Memory B cell (primary cell): ENCODE measurements around the gene PAK5.

Experiments used
- ATAC-seq: fragments of 150-1000 bp; cut with Tn5 transposase; 2 replicates; pipeline ENCODE4 v1.10.0; 2021; ENCODE audit warnings: low read depth, mild to moderate bottlenecking, moderate library complexity
- DNase-seq, 2 donors: peaks; one replicate each; pipeline ENCODE4 v3.0.0; 2022; ENCODE audit warnings: low spot score in 2 of 2
- H3K27ac Mint-ChIP-seq: one replicate; pipeline ENCODE4 v1.8.0; 2022; ENCODE audit warnings: mild to moderate bottlenecking, moderate library complexity, mixed read lengths
- H3K27me3 Mint-ChIP-seq: one replicate; pipeline ENCODE4 v1.8.0; 2022; ENCODE audit warnings: mixed read lengths
- H3K36me3 Mint-ChIP-seq: one replicate; pipeline ENCODE4 v1.8.0; 2022; ENCODE audit warnings: mild to moderate bottlenecking, mixed read lengths
- H3K4me1 Mint-ChIP-seq: one replicate; pipeline ENCODE4 v1.8.0; 2022; ENCODE audit warnings: mixed read lengths
- H3K4me3 Mint-ChIP-seq: one replicate; pipeline ENCODE4 v1.8.0; 2022; ENCODE audit warnings: mild to moderate bottlenecking, moderate library complexity, mixed read lengths
- H3K9me3 Mint-ChIP-seq: one replicate; pipeline ENCODE4 v1.8.0; 2022; ENCODE audit warnings: mixed read lengths

The PAK5 gene

DNA sequence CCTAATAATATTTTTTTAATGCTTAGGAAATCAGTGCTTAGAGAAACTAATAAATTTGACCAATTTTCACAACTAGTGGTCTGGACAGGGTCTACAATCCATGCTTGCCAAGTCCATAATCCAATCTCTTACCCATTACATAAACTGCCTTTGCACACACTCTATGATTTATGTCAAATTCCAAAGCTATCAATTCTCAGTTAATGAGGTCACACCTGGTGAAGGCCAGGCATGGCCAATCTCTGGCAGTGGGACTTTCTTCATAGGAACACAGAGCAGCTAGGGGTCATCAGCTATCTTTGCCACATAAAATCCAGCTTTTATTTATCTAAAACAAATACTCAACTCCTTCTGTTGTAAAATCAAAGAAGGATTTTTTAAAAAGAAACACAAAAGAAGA is 21.2 kb downstream of the PAK5 start:
- no peak overlapping the region for H3K4me3 Mint-ChIP-seq
- H3K27me3 Mint-ChIP-seq, result no peaks in the 10 kb centered on the region
- no peak overlapping the region for H3K27ac Mint-ChIP-seq
- H3K9me3 Mint-ChIP-seq, result peaks cover 5% of the 10 kb centered on the region
- no peaks in the 10 kb centered on the region for H3K36me3 Mint-ChIP-seq
- DNase-seq (no peak), ATAC-seq (no peak)
- no peaks in the 10 kb centered on the region for H3K4me1 Mint-ChIP-seq

DNA sequence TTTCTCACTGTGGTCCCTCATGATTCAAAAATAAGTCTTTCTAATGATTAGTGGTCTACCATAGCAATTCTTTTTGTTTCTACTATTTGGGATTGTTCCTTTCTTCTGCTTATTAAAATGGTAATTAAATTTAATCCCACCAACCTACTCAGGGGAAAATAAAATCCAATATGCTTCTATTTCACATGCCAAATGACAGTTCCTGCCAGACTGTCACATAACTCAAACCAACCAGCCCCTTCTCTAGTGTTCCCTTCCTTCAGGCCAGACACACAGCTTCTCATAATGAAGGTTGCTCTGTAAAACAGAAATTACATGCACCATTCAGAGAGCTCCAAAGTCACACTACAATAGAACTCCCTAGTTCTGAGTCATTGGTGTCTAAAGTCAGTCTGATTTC is 23.2 kb downstream of the PAK5 start:
- H3K9me3 Mint-ChIP-seq, result peaks cover 3% of the 10 kb centered on the region

DNA sequence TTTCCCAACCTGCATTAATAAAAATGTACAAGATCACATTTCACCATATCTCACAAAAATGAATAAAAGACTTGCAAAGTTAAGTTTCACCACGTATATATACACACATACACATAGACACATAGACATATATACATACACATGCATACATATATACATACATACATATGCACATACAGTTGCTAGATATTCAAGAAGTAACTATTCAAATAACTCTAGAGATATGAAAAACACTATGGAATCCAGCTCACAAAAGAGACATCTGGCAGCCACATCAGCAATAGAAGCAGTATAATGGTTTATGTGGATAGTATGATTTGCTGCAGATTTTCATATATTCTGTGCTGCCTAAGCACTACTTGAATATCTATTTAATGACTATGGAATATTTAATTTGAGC is 28.1 kb downstream of the PAK5 start:
- Mint-ChIP-seq H3K36me3 (no peaks in the 10 kb centered on the region), H3K9me3 (peaks cover 6% of the 10 kb centered on the region), H3K4me3 (no peak overlapping the region), H3K27me3 (no peaks in the 10 kb centered on the region), H3K27ac (no peak overlapping the region), H3K4me1 (no peaks in the 10 kb centered on the region)
- ATAC-seq (no peak), DNase-seq (no peak)

More for the DNA sequence above, 23.2 kb downstream of the PAK5 start:
- Mint-ChIP-seq H3K36me3 (no peaks in the 10 kb centered on the region), H3K4me1 (no peaks in the 10 kb centered on the region), H3K4me3 (no peak overlapping the region), H3K27ac (no peak overlapping the region), H3K27me3 (no peaks in the 10 kb centered on the region)
- ATAC-seq (no peak), DNase-seq (no peak)

DNA sequence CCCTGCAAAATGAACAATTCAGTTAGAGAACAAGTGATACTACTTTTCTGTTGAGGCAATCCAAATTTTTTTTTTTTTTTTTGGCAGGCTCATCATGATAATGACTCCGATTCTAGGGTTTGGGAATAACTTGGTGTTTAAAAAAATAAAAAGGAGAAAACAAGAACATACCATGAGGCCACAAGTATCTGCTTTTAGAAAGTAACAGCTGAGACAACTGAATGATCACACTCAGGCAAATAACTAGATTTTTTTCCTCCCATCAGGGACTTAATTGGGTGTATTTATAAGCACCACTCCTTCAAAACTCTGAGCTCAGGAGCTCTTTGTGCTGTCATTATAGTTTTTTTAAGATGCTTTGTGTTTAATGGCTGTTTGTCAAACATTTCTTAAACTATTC is 29.6 kb downstream of the PAK5 start:
- Mint-ChIP-seq H3K4me1 (no peaks in the 10 kb centered on the region), H3K27ac (no peak overlapping the region), H3K27me3 (no peaks in the 10 kb centered on the region), H3K4me3 (no peak overlapping the region), H3K36me3 (no peaks in the 10 kb centered on the region), H3K9me3 (peaks cover 10% of the 10 kb centered on the region)
- DNase-seq (no peak), ATAC-seq (no peak)

DNA sequence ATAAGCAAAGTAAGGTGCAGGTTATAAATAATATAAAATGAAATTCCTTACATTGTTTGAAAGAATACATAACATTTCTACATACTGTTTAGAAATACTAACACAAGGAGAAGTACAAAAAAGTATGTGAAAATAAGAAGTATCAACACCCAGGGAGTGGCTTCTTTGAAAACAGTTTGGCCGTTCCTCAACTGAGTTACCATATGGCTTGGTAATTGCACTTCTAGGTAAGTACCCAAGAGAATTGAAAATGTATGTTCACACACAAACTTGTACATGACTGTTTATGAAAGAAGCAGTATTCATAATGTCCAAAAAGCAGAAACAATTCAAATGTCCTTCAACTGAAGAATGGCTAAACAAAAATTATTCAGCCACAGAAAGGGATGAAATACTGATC is 30.7 kb downstream of the PAK5 start:
- Mint-ChIP-seq H3K4me3 (no peak overlapping the region), H3K9me3 (peaks cover 9% of the 10 kb centered on the region), H3K36me3 (no peaks in the 10 kb centered on the region), H3K27me3 (no peaks in the 10 kb centered on the region), H3K27ac (no peak overlapping the region), H3K4me1 (no peaks in the 10 kb centered on the region)
- ATAC-seq, result no peak
- no peak for DNase-seq

DNA sequence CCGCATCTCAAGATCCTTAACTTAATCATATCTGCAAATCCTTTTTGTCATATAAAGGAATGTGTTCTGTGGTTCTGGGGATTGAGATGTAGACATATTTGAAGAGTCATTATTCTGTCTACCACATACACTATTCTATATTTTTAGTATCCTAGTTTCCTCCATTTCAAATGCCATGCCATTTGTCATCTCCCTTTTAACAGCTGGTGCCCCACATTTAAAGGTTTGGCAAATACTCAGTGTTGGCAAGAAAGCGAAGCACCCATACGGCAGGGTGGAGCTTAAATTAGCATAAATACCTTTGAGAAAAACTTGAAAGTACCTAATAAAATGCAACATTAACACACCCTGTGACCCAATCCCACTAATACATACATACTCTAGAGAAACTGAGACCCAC is 31.7 kb downstream of the PAK5 start:
- no peak for DNase-seq
- H3K36me3 Mint-ChIP-seq, result no peaks in the 10 kb centered on the region
- no peak overlapping the region for H3K27ac Mint-ChIP-seq
- no peaks in the 10 kb centered on the region for H3K27me3 Mint-ChIP-seq
- peaks cover 7% of the 10 kb centered on the region for H3K9me3 Mint-ChIP-seq
- H3K4me1 Mint-ChIP-seq, result no peaks in the 10 kb centered on the region
- no peak overlapping the region for H3K4me3 Mint-ChIP-seq
- no peak for ATAC-seq

GRCh38 chr20:9800421-9800820 is 38.5 kb downstream of the PAK5 start:
- ATAC-seq, result no peak
- Mint-ChIP-seq H3K4me1 (no peaks in the 10 kb centered on the region), H3K9me3 (peaks cover 8% of the 10 kb centered on the region), H3K27ac (no peak overlapping the region), H3K27me3 (no peaks in the 10 kb centered on the region), H3K36me3 (no peaks in the 10 kb centered on the region), H3K4me3 (no peak overlapping the region)
- DNase-seq, result no peak

DNA sequence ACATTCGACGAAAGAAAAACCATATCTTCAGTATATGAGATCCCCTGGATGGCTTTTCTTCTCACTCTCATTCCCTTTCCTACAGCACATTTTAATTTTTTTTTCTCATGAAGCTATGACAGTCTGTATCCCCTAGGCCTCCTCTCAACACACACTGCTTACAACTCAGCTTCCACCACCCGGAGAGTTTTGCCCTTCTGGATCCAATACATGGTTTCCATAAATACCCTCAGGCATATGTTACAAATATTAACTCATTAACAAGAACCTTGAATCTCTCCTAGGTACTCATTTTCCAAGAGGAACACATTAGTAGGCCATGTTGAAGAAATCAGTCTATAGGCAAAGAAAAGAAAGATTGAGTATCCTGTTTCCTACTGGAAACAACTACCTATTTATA is 44.0 kb downstream of the PAK5 start:
- Mint-ChIP-seq H3K4me3 (no peak overlapping the region), H3K27me3 (no peaks in the 10 kb centered on the region), H3K36me3 (no peaks in the 10 kb centered on the region), H3K27ac (no peak overlapping the region), H3K4me1 (no peaks in the 10 kb centered on the region), H3K9me3 (peaks cover 6% of the 10 kb centered on the region)
- DNase-seq, result no peak
- no peak for ATAC-seq

GRCh38 chr20:9792674-9793073 is 46.2 kb downstream of the PAK5 start:
- Mint-ChIP-seq H3K27me3 (no peaks in the 10 kb centered on the region), H3K27ac (no peak overlapping the region), H3K4me1 (no peaks in the 10 kb centered on the region), H3K9me3 (peaks cover 4% of the 10 kb centered on the region), H3K36me3 (no peaks in the 10 kb centered on the region), H3K4me3 (no peak overlapping the region)
- no peak for ATAC-seq
- no peak for DNase-seq

DNA sequence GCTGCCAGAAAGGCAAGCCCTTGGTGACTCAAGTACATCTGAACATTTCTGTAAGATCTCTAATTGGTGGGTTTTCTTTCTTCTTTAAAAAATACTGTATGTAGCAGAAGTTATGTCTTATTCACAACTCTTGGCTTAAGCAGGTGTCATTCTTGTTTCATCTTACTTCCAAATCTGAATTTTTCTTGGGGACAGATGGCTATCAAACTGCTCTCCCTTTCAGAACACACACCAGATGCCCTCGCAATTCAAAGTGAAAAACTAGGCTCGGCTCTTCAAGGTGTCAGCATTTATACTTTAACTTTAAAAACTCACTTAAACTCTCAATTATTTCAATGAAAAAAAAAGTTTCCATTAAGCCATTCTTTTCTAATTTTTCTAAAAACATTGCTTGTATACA is 49.7 kb downstream of the PAK5 start:
- Mint-ChIP-seq H3K27ac (no peak overlapping the region), H3K9me3 (peaks cover 4% of the 10 kb centered on the region), H3K4me1 (no peaks in the 10 kb centered on the region), H3K36me3 (no peaks in the 10 kb centered on the region), H3K27me3 (no peaks in the 10 kb centered on the region), H3K4me3 (no peak overlapping the region)
- DNase-seq (no peak), ATAC-seq (no peak)

- Mint-ChIP-seq H3K4me1 (no peaks in the 10 kb centered on the region), H3K9me3 (peaks cover 3% of the 10 kb centered on the region), H3K27ac (no peak overlapping the region), H3K36me3 (no peaks in the 10 kb centered on the region), H3K27me3 (no peaks in the 10 kb centered on the region), H3K4me3 (no peak overlapping the region)
- ATAC-seq (no peak), DNase-seq (no peak)
Observed at GRCh38 chr20:9775176-9775575, 63.7 kb downstream of the PAK5 start.

DNA sequence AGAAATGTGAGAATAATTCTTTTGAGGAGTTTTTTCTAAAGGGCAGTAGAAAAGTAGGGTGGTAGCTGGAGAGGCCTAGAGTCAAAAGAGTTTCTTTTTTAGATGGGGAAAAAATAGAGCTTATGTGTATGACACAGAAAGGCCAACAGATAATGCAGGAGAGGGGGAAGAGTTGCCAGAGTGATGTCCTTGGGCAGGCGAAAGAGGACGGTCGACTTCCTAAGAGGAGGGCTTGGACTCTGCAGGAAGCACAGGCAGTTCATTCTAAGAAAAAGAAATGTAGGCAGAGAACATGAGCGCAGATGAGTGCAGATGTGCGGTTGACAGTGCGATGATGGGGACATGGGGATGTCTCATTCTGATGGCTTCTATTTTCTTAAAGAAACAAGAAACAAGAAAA is 68.9 kb downstream of the PAK5 start:
- no peak for ATAC-seq
- no peak for DNase-seq
- H3K36me3 Mint-ChIP-seq, result no peaks in the 10 kb centered on the region
- no peak overlapping the region for H3K27ac Mint-ChIP-seq
- H3K4me1 Mint-ChIP-seq, result no peaks in the 10 kb centered on the region
- H3K4me3 Mint-ChIP-seq, result no peak overlapping the region
- H3K9me3 Mint-ChIP-seq, result peaks cover 3% of the 10 kb centered on the region
- H3K27me3 Mint-ChIP-seq, result no peaks in the 10 kb centered on the region

DNA sequence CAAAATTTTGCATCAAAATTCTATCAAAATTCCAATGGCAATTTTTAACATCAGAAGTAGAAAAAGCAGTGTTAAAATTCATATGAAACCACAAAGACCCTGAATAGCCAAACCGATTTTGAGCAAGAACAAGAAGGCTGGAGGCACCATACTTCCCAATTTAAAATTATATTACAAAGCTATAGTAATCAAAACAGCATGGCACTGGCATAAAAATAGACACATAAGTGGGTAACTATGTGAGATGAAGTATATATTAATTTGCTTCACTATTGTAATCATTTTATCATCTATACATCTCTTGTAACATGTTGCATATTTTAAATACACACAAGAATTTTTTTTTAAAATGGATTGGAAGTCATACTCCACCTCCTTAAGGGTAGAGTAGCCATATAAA is 77.4 kb downstream of the PAK5 start:
- DNase-seq, result no peak

DNA sequence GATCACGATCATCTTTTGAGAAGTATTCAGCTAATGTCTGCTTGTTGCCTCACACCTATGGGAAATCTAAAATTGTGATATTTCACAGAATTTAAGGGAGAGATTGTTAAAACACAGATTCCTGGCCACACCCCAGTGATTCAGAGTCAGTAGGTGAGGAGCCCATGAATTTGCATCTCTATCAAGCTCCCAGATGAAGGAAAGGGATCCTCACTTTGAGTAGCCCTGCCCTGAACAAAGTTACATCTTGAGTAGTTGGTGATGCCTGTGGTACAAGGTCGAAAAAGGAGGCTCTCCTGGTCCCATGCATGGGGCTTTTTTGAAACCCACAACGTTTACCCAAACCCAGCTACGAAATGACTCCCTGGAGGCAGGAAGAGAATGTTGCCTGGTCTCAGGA is 79.5 kb downstream of the PAK5 start:
- Mint-ChIP-seq H3K4me1 (no peaks in the 10 kb centered on the region), H3K9me3 (peaks cover 4% of the 10 kb centered on the region)

More for the DNA sequence above, 77.4 kb downstream of the PAK5 start:
- no peak for ATAC-seq
- no peaks in the 10 kb centered on the region for H3K27me3 Mint-ChIP-seq
- H3K9me3 Mint-ChIP-seq, result peaks cover 4% of the 10 kb centered on the region
- H3K36me3 Mint-ChIP-seq, result peaks cover 1% of the 10 kb centered on the region
- no peaks in the 10 kb centered on the region for H3K4me1 Mint-ChIP-seq
- H3K4me3 Mint-ChIP-seq, result no peak overlapping the region
- H3K27ac Mint-ChIP-seq, result no peak overlapping the region

GRCh38 chr20:9758752-9759151 is 80.1 kb downstream of the PAK5 start:
- ATAC-seq (no peak), DNase-seq (no peak)
- H3K4me1 Mint-ChIP-seq, result no peaks in the 10 kb centered on the region
- H3K27me3 Mint-ChIP-seq, result no peaks in the 10 kb centered on the region
- H3K27ac Mint-ChIP-seq, result no peak overlapping the region
- no peak overlapping the region for H3K4me3 Mint-ChIP-seq
- H3K36me3 Mint-ChIP-seq, result peaks cover 1% of the 10 kb centered on the region
- peaks cover 4% of the 10 kb centered on the region for H3K9me3 Mint-ChIP-seq

More for the DNA sequence above, 79.5 kb downstream of the PAK5 start:
- H3K36me3 Mint-ChIP-seq, result peaks cover 1% of the 10 kb centered on the region
- no peaks in the 10 kb centered on the region for H3K27me3 Mint-ChIP-seq
- H3K4me3 Mint-ChIP-seq, result no peak overlapping the region
- no peak overlapping the region for H3K27ac Mint-ChIP-seq
- DNase-seq, result no peak
- no peak for ATAC-seq

- Mint-ChIP-seq H3K27ac (no peak overlapping the region), H3K9me3 (peaks cover 4% of the 10 kb centered on the region), H3K27me3 (no peaks in the 10 kb centered on the region), H3K4me3 (no peak overlapping the region), H3K4me1 (no peaks in the 10 kb centered on the region), H3K36me3 (peaks cover 1% of the 10 kb centered on the region)
- DNase-seq (no peak), ATAC-seq (no peak)
Observed at GRCh38 chr20:9756660-9757059, 82.2 kb downstream of the PAK5 start.
